Gastroesophageal sphincter (tissue), 3 donors: Measurements from ENCODE around the gene MLLT3.

Experiments used
- CTCF ChIP-seq, 4 experiments: fragments of 200-600 bp in 2 of 4; fragments of 450-650 bp in 2 of 4; sonication (generic) in 1 of 4; IDR thresholded peaks; one replicate each; pipeline ENCODE4 v1.5.1; 2017 to 2019; ENCODE audit warnings: antibody characterized with exemption in 4 of 4, mild to moderate bottlenecking in 2 of 4, moderate library complexity in 2 of 4
- EP300 ChIP-seq: sonication (generic); formaldehyde crosslinking; IDR thresholded peaks from one replicate; pipeline ENCODE4 v1.6.1; 2017; ENCODE audit warnings: antibody characterized with exemption, mild to moderate bottlenecking
- POLR2A ChIP-seq, 2 donors: fragments of 450-650 bp; IDR thresholded peaks; one replicate each; pipeline ENCODE4 v1.6.1; 2017; ENCODE audit warnings: antibody characterized with exemption in 2 of 2, mild to moderate bottlenecking in 2 of 2, moderate library complexity in 1 of 2
- POLR2AphosphoS5 ChIP-seq: sonication (generic); formaldehyde crosslinking; IDR thresholded peaks from one replicate; pipeline ENCODE4 v1.6.1; 2017; ENCODE audit warnings: antibody characterized with exemption

DNA sequence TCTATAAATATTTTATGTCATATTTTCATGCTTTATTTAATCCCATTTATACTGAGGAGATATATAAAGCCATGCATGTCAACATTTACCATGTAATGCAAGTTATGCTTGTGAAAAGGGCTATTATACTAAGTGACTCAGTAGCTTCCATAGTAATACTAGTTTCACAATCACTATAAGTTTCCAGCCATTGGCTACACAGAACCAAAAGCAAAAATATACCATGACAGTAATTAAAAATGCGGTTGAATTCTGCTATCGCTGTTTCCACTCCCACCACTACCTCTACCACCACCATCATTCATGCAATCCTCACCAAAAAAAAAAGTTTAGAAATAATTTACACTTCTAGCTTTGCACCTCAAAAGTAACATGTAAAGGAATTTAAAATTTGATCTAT is 60.2 kb downstream of the MLLT3 start:
- TF ChIP-seq CTCF (IDR thresholded peaks at IDR 0.05) (no peak), POLR2A (IDR thresholded peaks at IDR 0.05) (no peak), POLR2AphosphoS5 (no peak), EP300 (no peak)
